ENCODE data around the gene CDKAL1. TPM values are rescaled to one million over a fixed set of nuclear protein-coding genes. Genes with fewer than 3 reads are reported as not detected.

Gene CDKAL1
- total and polyA plus RNA-seq, 2 of the 13 experiments (the other 11 are each of a cell fraction or from before 2014, with no cell fraction given): 9.5 to 27.7 TPM

DNA sequence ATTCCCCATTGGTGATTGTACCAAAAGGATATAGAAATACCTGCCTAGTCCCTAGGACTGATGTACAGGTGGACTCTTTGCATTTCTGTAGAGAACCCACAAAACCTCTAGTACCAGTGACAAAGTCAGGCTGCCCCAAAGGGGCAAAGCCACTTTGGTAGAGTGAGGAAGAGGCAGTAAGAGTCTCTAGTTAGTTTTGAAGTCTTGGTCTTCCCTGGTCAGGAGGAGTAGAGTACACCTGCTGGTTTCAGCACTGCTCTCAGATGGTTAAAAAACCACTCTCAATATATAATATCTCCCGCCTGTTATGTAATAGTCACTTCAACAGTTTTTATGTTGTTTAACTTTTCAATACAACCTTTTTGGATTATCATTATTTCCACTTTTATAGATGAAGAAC is 344.9 kb downstream of the CDKAL1 start (continued):
- TF ChIP-seq ZNF766 (CRISPR knock-in tag; IDR thresholded peaks at IDR 0.05; ENCODE audit: borderline replicate concordance) (no peak), CEBPG (CRISPR knock-in tag; IDR thresholded peaks at IDR 0.05) (no peak), ZNF772 (CRISPR knock-in tag; IDR thresholded peaks at IDR 0.05) (no peak), MBNL3 (CRISPR knock-in tag; conservative IDR thresholded peaks at IDR 0.05) (no peak), XRCC5 (optimal IDR thresholded peaks at IDR 0.05; ENCODE audit: low read length) (no peak), ZBTB21 (CRISPR knock-in tag; IDR thresholded peaks at IDR 0.05) (no peak), JUND (CRISPR knock-in tag; IDR thresholded peaks at IDR 0.05) (no peak), RFX3 (CRISPR knock-in tag; IDR thresholded peaks at IDR 0.05) (no peak)
- TF ChIP-seq, protein P1, sequence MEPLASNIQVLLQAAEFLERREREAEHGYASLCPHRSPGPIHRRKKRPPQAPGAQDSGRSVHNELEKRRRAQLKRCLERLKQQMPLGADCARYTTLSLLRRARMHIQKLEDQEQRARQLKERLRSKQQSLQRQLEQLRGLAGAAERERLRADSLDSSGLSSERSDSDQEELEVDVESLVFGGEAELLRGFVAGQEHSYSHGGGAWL (CRISPR knock-in tag; IDR thresholded peaks at IDR 0.05): no peak

DNA sequence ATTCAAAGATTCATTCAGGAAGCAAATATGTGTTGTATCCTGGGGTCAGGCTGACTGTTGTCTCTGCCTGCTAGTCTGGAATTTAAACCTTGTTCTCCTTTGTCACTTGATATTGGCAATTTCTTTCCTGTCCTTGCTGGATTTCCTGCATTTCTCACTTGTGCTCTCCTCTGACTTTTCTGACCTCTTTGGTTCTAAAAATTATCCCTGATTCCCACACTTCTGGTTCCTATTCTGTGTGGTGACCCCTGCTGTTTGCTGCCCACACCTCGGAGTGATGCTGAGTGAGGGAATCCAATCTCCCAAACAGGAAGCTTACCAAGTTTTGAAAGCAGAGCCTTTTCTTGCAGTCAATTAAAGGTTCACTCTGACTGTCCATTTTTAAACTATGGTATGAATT is 345.3 kb downstream of the CDKAL1 start:
- no peaks in the 10 kb centered on the region for H3K27me3 ChIP-seq (ENCODE audit: control insufficient read depth in 1 of 2, insufficient read depth in 2 of 2, low read length in 2 of 2)
- ChIA-PET CTCF (ENCODE audit: low intra/inter-chr PET ratio, low total read pairs) (no interaction called here), POLR2A (no interaction called here)
- H3K79me2 ChIP-seq (ENCODE audit: insufficient read depth, low read length): no peaks in the 10 kb centered on the region
- H3K4me3 ChIP-seq (replicated peaks in 1 of 3; ENCODE audit: insufficient read depth in 1 of 3, low read depth in 2 of 3, low read length in 3 of 3): no peak overlapping the region
- in situ Hi-C loops (cut with HindIII; ENCODE audit: extremely low pct_ligation_motif_present, low pct_unique_long_range_greater_than_20kb) (loop anchor here (5.0 to 25.0 kb wide), 3 partner anchors 315 to 1058 kb away; no protein-coding TSS in a partner anchor), intact Hi-C loops (cut with micrococcal nuclease; ENCODE audit: unreplicated experiment) (loop anchor here (5.0 kb wide), 2 partner anchors 123 to 317 kb away; no protein-coding TSS in a partner anchor)
- no peaks in the 10 kb centered on the region for H3K9me3 ChIP-seq (ENCODE audit: low read length)
- H3K9ac ChIP-seq (ENCODE audit: insufficient read depth, low read depth, low read length): no peak overlapping the region; the same call in 1 of the 2 replicates
- FAIRE-seq: no peak
- DNase-seq (ENCODE audit: low spot score): peak; percentile 37
- peak overlapping the region; percentile 21; the same call in 1 of the 2 replicates for H3K4me2 ChIP-seq (ENCODE audit: low read depth, low read length)
- WGBS (ENCODE audit: low lambda C conversion rate): 67% methylated on average over 1 of the region's 1 CpG
- BruUV-seq (replicated peaks): no TSS peak
- no peak overlapping the region for H2AFZ ChIP-seq (ENCODE audit: low read length)
- peaks cover 62% of the 10 kb centered on the region for H3K4me1 ChIP-seq (ENCODE audit: insufficient read depth, low read length)
- H4K20me1 ChIP-seq (ENCODE audit: insufficient read depth, low read length): no peaks in the 10 kb centered on the region
- peak overlapping the region; percentile 24 for H3K27ac ChIP-seq (ENCODE audit: extremely low read length, insufficient read depth, low read length)
- H3K36me3 ChIP-seq (replicated peaks in 1 of 2; ENCODE audit: control insufficient read depth in 1 of 2, insufficient read depth in 2 of 2, low read length in 2 of 2): no peaks in the 10 kb centered on the region
- ATAC-seq: peak; percentile 4; the same call in 1 of the 3 replicates
- TF ChIP-seq, protein P2, sequence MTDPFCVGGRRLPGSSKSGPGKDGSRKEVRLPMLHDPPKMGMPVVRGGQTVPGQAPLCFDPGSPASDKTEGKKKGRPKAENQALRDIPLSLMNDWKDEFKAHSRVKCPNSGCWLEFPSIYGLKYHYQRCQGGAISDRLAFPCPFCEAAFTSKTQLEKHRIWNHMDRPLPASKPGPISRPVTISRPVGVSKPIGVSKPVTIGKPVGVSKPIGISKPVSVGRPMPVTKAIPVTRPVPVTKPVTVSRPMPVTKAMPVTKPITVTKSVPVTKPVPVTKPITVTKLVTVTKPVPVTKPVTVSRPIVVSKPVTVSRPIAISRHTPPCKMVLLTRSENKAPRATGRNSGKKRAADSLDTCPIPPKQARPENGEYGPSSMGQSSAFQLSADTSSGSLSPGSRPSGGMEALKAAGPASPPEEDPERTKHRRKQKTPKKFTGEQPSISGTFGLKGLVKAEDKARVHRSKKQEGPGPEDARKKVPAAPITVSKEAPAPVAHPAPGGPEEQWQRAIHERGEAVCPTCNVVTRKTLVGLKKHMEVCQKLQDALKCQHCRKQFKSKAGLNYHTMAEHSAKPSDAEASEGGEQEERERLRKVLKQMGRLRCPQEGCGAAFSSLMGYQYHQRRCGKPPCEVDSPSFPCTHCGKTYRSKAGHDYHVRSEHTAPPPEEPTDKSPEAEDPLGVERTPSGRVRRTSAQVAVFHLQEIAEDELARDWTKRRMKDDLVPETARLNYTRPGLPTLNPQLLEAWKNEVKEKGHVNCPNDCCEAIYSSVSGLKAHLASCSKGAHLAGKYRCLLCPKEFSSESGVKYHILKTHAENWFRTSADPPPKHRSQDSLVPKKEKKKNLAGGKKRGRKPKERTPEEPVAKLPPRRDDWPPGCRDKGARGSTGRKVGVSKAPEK (CRISPR knock-in tag; IDR thresholded peaks at IDR 0.05; ENCODE audit: borderline replicate concordance): no peak
- 0 out of 2 replicates have a peak, but pooled peaks have one; percentile 9 for TF ChIP-seq STAG1 (CRISPR knock-in tag; IDR thresholded peaks at IDR 0.05)
- TF ChIP-seq, protein P3, sequence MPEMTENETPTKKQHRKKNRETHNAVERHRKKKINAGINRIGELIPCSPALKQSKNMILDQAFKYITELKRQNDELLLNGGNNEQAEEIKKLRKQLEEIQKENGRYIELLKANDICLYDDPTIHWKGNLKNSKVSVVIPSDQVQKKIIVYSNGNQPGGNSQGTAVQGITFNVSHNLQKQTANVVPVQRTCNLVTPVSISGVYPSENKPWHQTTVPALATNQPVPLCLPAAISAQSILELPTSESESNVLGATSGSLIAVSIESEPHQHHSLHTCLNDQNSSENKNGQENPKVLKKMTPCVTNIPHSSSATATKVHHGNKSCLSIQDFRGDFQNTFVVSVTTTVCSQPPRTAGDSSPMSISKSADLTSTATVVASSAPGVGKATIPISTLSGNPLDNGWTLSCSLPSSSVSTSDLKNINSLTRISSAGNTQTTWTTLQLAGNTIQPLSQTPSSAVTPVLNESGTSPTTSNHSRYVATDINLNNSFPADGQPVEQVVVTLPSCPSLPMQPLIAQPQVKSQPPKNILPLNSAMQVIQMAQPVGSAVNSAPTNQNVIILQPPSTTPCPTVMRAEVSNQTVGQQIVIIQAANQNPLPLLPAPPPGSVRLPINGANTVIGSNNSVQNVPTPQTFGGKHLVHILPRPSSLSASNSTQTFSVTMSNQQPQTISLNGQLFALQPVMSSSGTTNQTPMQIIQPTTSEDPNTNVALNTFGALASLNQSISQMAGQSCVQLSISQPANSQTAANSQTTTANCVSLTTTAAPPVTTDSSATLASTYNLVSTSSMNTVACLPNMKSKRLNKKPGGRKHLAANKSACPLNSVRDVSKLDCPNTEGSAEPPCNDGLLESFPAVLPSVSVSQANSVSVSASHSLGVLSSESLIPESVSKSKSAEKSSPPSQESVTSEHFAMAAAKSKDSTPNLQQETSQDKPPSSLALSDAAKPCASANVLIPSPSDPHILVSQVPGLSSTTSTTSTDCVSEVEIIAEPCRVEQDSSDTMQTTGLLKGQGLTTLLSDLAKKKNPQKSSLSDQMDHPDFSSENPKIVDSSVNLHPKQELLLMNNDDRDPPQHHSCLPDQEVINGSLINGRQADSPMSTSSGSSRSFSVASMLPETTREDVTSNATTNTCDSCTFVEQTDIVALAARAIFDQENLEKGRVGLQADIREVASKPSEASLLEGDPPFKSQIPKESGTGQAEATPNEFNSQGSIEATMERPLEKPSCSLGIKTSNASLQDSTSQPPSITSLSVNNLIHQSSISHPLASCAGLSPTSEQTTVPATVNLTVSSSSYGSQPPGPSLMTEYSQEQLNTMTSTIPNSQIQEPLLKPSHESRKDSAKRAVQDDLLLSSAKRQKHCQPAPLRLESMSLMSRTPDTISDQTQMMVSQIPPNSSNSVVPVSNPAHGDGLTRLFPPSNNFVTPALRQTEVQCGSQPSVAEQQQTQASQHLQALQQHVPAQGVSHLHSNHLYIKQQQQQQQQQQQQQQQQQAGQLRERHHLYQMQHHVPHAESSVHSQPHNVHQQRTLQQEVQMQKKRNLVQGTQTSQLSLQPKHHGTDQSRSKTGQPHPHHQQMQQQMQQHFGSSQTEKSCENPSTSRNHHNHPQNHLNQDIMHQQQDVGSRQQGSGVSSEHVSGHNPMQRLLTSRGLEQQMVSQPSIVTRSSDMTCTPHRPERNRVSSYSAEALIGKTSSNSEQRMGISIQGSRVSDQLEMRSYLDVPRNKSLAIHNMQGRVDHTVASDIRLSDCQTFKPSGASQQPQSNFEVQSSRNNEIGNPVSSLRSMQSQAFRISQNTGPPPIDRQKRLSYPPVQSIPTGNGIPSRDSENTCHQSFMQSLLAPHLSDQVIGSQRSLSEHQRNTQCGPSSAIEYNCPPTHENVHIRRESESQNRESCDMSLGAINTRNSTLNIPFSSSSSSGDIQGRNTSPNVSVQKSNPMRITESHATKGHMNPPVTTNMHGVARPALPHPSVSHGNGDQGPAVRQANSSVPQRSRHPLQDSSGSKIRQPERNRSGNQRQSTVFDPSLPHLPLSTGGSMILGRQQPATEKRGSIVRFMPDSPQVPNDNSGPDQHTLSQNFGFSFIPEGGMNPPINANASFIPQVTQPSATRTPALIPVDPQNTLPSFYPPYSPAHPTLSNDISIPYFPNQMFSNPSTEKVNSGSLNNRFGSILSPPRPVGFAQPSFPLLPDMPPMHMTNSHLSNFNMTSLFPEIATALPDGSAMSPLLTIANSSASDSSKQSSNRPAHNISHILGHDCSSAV (CRISPR knock-in tag; IDR thresholded peaks at IDR 0.05; ENCODE audit: borderline replicate concordance): no peak
